Measurements from ENCODE around the gene TCHH. TPM values are rescaled to one million over a fixed set of nuclear protein-coding genes. Genes with fewer than 3 reads are reported as not detected.

TCHH gene
- total RNA-seq, 1 donor from 2014 or later = not detected

GRCh38 chr1:152078831-152079441 lies 36.3 kb downstream of the TCHH start:
- Mint-ChIP-seq H3K4me1 (ENCODE audit: low read depth) (no peaks in the 10 kb centered on the region), H3K27me3 (peaks cover 6% of the 10 kb centered on the region), H3K9me3 (ENCODE audit: low read depth) (peaks cover 8% of the 10 kb centered on the region), H3K36me3 (ENCODE audit: insufficient read depth) (no peaks in the 10 kb centered on the region), H3K27ac (no peak overlapping the region), H3K4me3 (ENCODE audit: low read depth) (no peak overlapping the region)
- DNase-seq (ENCODE audit: low spot score, unreplicated experiment) = no peak
- TF ChIP-seq, protein P1, sequence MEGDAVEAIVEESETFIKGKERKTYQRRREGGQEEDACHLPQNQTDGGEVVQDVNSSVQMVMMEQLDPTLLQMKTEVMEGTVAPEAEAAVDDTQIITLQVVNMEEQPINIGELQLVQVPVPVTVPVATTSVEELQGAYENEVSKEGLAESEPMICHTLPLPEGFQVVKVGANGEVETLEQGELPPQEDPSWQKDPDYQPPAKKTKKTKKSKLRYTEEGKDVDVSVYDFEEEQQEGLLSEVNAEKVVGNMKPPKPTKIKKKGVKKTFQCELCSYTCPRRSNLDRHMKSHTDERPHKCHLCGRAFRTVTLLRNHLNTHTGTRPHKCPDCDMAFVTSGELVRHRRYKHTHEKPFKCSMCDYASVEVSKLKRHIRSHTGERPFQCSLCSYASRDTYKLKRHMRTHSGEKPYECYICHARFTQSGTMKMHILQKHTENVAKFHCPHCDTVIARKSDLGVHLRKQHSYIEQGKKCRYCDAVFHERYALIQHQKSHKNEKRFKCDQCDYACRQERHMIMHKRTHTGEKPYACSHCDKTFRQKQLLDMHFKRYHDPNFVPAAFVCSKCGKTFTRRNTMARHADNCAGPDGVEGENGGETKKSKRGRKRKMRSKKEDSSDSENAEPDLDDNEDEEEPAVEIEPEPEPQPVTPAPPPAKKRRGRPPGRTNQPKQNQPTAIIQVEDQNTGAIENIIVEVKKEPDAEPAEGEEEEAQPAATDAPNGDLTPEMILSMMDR (IDR thresholded peaks at IDR 0.05; ENCODE audit: unreplicated experiment) = no peak

DNA sequence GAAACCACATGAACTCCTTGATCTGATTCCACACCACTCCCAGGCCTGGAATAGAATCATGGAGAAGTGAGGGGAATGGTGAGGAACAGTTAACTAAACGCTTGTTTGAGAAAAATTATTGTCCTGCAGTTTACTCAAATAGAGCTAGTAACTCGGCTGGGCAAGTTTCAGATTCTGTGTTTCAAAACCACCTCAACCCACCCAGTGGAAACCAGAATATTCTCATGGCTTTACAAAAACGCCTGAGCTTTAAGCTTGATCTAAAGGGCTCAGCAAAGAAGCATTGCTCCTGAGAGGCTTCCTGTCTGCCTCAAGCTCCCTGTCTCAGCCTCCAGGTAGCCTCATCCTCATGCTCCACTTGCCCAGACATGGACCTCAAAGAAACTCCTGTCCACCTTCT lies 42.9 kb downstream of the TCHH start:
- Mint-ChIP-seq H3K27ac (no peak overlapping the region), H3K4me1 (ENCODE audit: low read depth) (no peaks in the 10 kb centered on the region), H3K9me3 (ENCODE audit: low read depth) (peaks cover 4% of the 10 kb centered on the region), H3K36me3 (ENCODE audit: insufficient read depth) (no peaks in the 10 kb centered on the region), H3K4me3 (ENCODE audit: low read depth) (no peak overlapping the region), H3K27me3 (peaks cover 15% of the 10 kb centered on the region)
- TF ChIP-seq, protein P1 (IDR thresholded peaks at IDR 0.05; ENCODE audit: unreplicated experiment) = no peak
- no peak for DNase-seq (ENCODE audit: low spot score, unreplicated experiment)

- no peak for DNase-seq (ENCODE audit: low spot score, unreplicated experiment)
- Mint-ChIP-seq H3K4me1 (ENCODE audit: low read depth) (no peaks in the 10 kb centered on the region), H3K9me3 (ENCODE audit: low read depth) (no peaks in the 10 kb centered on the region), H3K27ac (no peak overlapping the region), H3K4me3 (ENCODE audit: low read depth) (no peak overlapping the region), H3K27me3 (peaks cover 19% of the 10 kb centered on the region), H3K36me3 (ENCODE audit: insufficient read depth) (no peaks in the 10 kb centered on the region)
- TF ChIP-seq, protein P1 (IDR thresholded peaks at IDR 0.05; ENCODE audit: unreplicated experiment) = no peak
Observed at GRCh38 chr1:152071123-152071522, 44.1 kb downstream of the TCHH start.

DNA sequence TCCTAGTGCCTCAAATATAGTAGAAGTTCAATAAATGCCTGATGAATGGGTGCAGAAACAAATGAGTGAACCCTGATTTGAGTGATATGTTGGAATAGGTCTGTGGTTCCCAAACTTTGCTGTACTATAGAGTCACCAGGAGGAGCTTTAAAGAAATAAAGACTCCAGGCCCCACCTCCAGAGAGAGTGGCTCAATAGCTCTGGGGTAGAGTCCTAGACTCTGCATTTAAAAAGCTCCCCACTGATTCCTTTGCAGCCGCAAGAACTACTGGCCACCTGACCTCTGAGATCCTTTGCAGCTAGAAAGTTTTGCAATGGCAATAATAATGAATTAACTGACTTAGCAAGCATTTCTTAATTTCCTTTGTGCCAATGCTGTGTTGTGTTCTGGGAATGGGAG lies 47.3 kb downstream of the TCHH start:
- Mint-ChIP-seq H3K36me3 (ENCODE audit: insufficient read depth) (no peaks in the 10 kb centered on the region), H3K4me3 (ENCODE audit: low read depth) (no peak overlapping the region), H3K9me3 (ENCODE audit: low read depth) (peaks cover 6% of the 10 kb centered on the region), H3K27me3 (peaks cover 28% of the 10 kb centered on the region), H3K27ac (no peak overlapping the region), H3K4me1 (ENCODE audit: low read depth) (no peaks in the 10 kb centered on the region)
- DNase-seq (ENCODE audit: low spot score, unreplicated experiment) = no peak
- TF ChIP-seq, protein P1 (IDR thresholded peaks at IDR 0.05; ENCODE audit: unreplicated experiment) = no peak

DNA sequence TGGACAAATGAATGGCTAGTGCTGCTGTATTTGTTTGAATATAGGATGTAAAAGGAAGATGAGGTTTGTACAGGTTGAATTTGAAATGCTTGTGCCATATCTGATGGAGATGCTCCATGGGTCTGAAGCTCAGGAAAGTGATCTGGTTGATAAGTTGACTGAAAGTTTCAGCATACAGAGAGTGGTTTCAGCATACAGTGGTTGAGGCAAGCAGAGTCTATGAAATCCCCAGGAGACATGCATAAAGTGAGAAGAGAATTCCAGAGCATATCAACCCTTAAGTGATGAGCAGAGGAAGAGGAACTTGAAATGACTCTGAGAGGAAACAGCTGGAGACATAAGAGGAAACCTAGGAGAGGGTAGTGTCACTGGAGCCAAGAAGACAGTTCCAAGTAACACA lies 48.1 kb downstream of the TCHH start:
- Mint-ChIP-seq H3K9me3 (ENCODE audit: low read depth) (peaks cover 6% of the 10 kb centered on the region), H3K36me3 (ENCODE audit: insufficient read depth) (no peaks in the 10 kb centered on the region), H3K27me3 (peaks cover 26% of the 10 kb centered on the region), H3K4me1 (ENCODE audit: low read depth) (no peaks in the 10 kb centered on the region), H3K4me3 (ENCODE audit: low read depth) (no peak overlapping the region), H3K27ac (no peak overlapping the region)
- DNase-seq (ENCODE audit: low spot score, unreplicated experiment) = no peak
- TF ChIP-seq, protein P1 (IDR thresholded peaks at IDR 0.05; ENCODE audit: unreplicated experiment) = no peak
